Activated naive CD8-positive, alpha-beta T cell treated with anti-CD3 and anti-CD28 coated beads, Interleukin-2, amount 10 ng/mL, durations not matched to agents 7 days and 5 days (primary cell): ENCODE measurements around the gene GPD2. TPM values are rescaled to one million over a fixed set of nuclear protein-coding genes. Genes with fewer than 3 reads are reported as not detected.

Experiments used
- ATAC-seq: fragments of 150-1000 bp; cut with Tn5 transposase; one replicate; pipeline ENCODE4 v1.10.0; 2021; ENCODE audit warnings: low read depth, moderate library complexity
- POLR2A ChIA-PET: fragments of 350-600 bp; sonication (Branson Sonifier 250); formaldehyde crosslinking; loops from one replicate; lab custom pipeline; 2021; ENCODE audit warnings: antibody characterized with exemption; lab: Charles Lee
- DNase-seq: peaks from one replicate; pipeline ENCODE4 v3.0.0; 2021
- H3K27ac Mint-ChIP-seq: one replicate; pipeline ENCODE4 v1.8.0; 2022; ENCODE audit warnings: mild to moderate bottlenecking, mixed read lengths
- H3K27me3 Mint-ChIP-seq: one replicate; pipeline ENCODE4 v1.8.0; 2022; ENCODE audit warnings: mild to moderate bottlenecking, moderate library complexity, mixed read lengths
- H3K36me3 Mint-ChIP-seq: one replicate; pipeline ENCODE4 v1.8.0; 2021; ENCODE audit warnings: mild to moderate bottlenecking, mixed read lengths
- H3K4me1 Mint-ChIP-seq: one replicate; pipeline ENCODE4 v1.8.0; 2021; ENCODE audit warnings: mixed read lengths
- H3K4me3 Mint-ChIP-seq: one replicate; pipeline ENCODE4 v1.8.0; 2022; ENCODE audit warnings: mild to moderate bottlenecking, moderate library complexity, mixed read lengths
- H3K9me3 Mint-ChIP-seq: one replicate; pipeline ENCODE4 v1.8.0; 2021; ENCODE audit warnings: mixed read lengths
- total RNA-seq, 2 experiments: library from RNA; stranded (reverse); gene quantifications; one replicate each; pipeline ENCODE4 v1.2.3, GENCODE V29; 2021

Gene GPD2
- total RNA-seq, result 10 to 100 TPM; 16.8 to 19.8 TPM

GRCh38 chr2:156435718-156436496, at the start of gene GPD2:
Gene GPD2, plus strand, starts transcription at chr2:156436379. Its CDS starts 39,727 bp downstream, at chr2:156476106.
- peaks cover 29% of the 10 kb centered on the region for H3K4me1 Mint-ChIP-seq
- POLR2A ChIA-PET, result interaction anchor here (0.8 to 2.3 kb wide), 4 partner anchors 16 to 101 kb away, joined by 3 to 10 read pairs (median 6); no protein-coding TSS in a partner anchor
- peak within 1 kb of the TSS; percentile 99 for H3K4me3 Mint-ChIP-seq
- H3K36me3 Mint-ChIP-seq, result peaks cover 25% of the 10 kb centered on the region
- peaks cover 3% of the 10 kb centered on the region for H3K27me3 Mint-ChIP-seq
- ATAC-seq, result peak; percentile 78
- no peaks in the 10 kb centered on the region for H3K9me3 Mint-ChIP-seq
- peak; percentile 77 for DNase-seq
- peak within 1 kb of the TSS; percentile 95 for H3K27ac Mint-ChIP-seq

- DNase-seq, result no peak
- H3K27me3 Mint-ChIP-seq, result peaks cover 3% of the 10 kb centered on the region
- no peaks in the 10 kb centered on the region for H3K36me3 Mint-ChIP-seq
- H3K27ac Mint-ChIP-seq, result no peak overlapping the region
- ATAC-seq, result no peak
- H3K9me3 Mint-ChIP-seq, result peaks cover 3% of the 10 kb centered on the region
- POLR2A ChIA-PET, result no interaction called here
- H3K4me1 Mint-ChIP-seq, result peaks cover 15% of the 10 kb centered on the region
- H3K4me3 Mint-ChIP-seq, result no peak overlapping the region
Observed at GRCh38 chr2:156394033-156394741, 42.0 kb upstream of the GPD2 start.

DNA sequence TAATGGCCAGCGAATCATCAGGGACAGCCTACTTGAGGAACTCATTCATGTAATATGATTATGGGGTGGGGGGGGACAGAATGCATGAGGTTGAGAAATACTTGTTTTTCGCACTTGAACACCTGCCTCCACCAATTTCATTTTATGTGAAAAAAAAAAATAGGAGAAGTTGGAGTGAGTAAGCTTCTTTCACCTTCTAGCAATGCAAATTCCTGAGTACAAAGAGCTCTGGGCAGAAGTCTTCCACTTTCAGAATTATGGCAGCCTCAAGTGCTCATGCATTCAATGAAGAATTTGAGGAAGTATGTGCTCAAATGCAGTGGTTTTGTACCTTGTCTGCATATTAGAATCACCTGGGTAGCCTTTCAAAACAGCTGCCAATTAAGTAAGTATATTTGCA, 40.1 kb upstream of the GPD2 start:
- Mint-ChIP-seq H3K36me3 (no peaks in the 10 kb centered on the region), H3K4me1 (peaks cover 28% of the 10 kb centered on the region), H3K27ac (no peak overlapping the region), H3K9me3 (peaks cover 1% of the 10 kb centered on the region), H3K27me3 (peaks cover 3% of the 10 kb centered on the region), H3K4me3 (no peak overlapping the region)
- ATAC-seq (no peak), DNase-seq (no peak)
- POLR2A ChIA-PET, result no interaction called here

GRCh38 chr2:156397229-156397628, 39.0 kb upstream of the GPD2 start:
- POLR2A ChIA-PET, result no interaction called here
- no peak for ATAC-seq
- no peaks in the 10 kb centered on the region for H3K9me3 Mint-ChIP-seq

DNA sequence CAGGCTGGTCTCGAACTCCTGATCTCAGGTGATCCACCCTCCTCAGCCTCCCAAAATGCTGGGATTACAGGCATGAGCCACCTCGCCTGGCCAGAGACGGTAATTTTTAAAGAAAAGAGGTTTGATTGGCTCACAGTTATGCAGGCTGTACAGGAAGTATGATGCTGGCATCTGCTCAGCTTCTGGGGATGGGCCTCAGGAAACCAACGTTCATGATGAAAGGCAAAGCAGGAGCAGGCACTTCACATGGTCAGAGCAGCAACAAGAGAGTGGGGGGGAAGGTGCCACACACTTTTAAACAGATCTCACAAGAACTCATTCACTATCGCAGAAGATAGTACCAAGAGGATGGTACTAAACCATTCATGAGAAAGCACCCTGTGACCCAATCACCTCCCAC, 38.0 kb upstream of the GPD2 start:
- H3K4me3 Mint-ChIP-seq, result no peak overlapping the region
- ATAC-seq, result no peak

More at GRCh38 chr2:156397229-156397628, 39.0 kb upstream of the GPD2 start:
- Mint-ChIP-seq H3K4me3 (no peak overlapping the region), H3K27ac (no peak overlapping the region), H3K36me3 (no peaks in the 10 kb centered on the region), H3K4me1 (peaks cover 30% of the 10 kb centered on the region), H3K27me3 (peaks cover 3% of the 10 kb centered on the region)
- DNase-seq, result no peak

GRCh38 chr2:156399224-156399949, 36.8 kb upstream of the GPD2 start:
- Mint-ChIP-seq H3K4me3 (peak overlapping the region; percentile 84), H3K27ac (peak overlapping the region; percentile 88), H3K27me3 (no peaks in the 10 kb centered on the region), H3K4me1 (peaks cover 28% of the 10 kb centered on the region), H3K36me3 (no peaks in the 10 kb centered on the region), H3K9me3 (no peaks in the 10 kb centered on the region)
- ATAC-seq, result no peak
- no peak for DNase-seq
- POLR2A ChIA-PET, result interaction anchor here (1.7 to 2.3 kb wide), 3 partner anchors 57 to 64 kb away, joined by 10 to 21 read pairs (median 14); no protein-coding TSS in a partner anchor

More for the DNA sequence above, 38.0 kb upstream of the GPD2 start:
- Mint-ChIP-seq H3K9me3 (no peaks in the 10 kb centered on the region), H3K27me3 (no peaks in the 10 kb centered on the region), H3K4me1 (peaks cover 30% of the 10 kb centered on the region), H3K27ac (peak overlapping the region; percentile 28), H3K36me3 (no peaks in the 10 kb centered on the region)
- POLR2A ChIA-PET, result no interaction called here
- DNase-seq, result no peak

DNA sequence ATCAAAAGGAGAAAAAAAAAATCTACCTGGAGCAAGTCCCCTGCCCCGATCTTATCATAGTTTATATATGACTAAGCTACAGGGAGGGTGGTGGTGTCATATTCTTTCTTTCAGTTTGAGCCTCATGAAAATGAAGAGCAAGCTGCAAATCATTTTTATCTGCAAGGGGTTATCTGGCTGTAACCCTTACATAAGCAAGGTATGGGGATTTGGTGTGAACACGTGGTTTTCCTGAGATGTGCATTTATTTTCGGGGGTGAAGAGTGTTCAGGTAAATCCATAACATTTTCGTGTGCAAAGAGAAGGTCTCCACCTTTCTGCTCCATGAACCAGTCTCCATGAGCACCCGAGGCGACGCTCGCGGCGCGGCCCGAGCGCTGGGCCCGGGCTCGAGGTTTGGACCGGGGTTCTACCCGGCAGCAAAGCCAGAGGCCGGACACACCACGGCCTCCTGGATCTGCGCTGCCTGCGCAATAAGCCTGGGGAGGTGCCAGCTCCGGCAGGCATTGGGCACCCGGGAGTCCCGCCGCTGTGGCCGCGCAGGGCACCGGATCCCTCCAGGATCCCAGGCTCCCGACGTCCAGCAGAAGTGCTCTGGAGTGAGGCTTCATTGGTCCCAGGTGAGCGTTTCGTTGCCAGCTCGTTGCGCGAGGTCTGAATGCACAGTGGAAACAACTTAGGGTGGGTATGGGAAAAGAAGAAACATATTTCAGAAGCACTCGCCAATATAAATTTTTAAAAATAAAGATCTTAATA, 36.1 kb upstream of the GPD2 start:
- Mint-ChIP-seq H3K36me3 (no peaks in the 10 kb centered on the region), H3K4me1 (peaks cover 28% of the 10 kb centered on the region), H3K9me3 (no peaks in the 10 kb centered on the region), H3K4me3 (peak overlapping the region; percentile 84), H3K27ac (peak overlapping the region; percentile 88), H3K27me3 (no peaks in the 10 kb centered on the region)
- POLR2A ChIA-PET, result interaction anchor here (0.7 to 2.3 kb wide), 4 partner anchors 9 to 65 kb away, joined by 3 to 21 read pairs (median 12); no protein-coding TSS in a partner anchor
- peak; percentile 68 for DNase-seq
- ATAC-seq, result peak; percentile 56

DNA sequence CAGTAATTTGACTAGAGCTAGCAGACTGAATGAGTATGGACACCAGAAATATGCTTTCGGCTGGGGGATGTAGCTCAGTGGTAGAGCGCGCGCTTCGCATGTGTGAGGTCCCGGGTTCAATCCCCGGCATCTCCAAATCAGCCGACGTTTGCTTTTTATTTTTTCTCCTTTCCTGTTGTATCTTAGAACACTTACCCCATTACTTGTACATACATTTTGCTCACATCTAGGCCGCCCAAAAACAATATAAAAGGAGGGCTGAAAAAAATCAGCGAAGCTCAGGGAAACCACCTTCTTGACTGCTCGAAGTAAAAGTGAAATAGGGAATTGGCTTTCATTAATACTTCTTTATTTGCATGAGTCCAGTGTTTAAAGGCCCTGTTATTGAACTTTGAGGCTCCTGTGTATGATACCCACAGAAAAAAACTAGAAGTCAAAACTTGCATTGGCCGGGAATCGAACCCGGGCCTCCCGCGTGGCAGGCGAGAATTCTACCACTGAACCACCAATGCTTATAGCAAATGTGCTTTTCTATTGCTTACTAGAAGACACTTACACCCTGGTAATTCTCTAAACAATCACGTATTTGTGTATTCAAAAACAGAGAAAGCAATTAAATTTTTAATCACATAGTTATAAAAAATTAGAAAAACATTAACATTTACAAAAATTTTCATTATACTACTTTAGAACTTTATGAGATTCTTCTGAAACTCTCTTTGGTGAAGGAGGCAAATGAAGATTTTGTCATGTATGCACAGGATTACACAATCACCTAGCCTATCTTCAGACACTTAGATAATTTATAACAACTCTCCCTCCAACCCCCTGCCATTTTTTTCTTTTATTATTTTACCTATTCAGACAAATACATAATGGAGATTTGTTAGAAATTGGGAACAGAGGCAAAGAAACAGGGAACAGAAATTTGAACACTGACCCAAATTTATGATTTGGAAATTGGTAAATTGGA, 35.2 kb upstream of the GPD2 start:
- Mint-ChIP-seq H3K27me3 (no peaks in the 10 kb centered on the region), H3K27ac (peak overlapping the region; percentile 88), H3K4me3 (peak overlapping the region; percentile 84), H3K4me1 (peaks cover 26% of the 10 kb centered on the region), H3K36me3 (no peaks in the 10 kb centered on the region), H3K9me3 (no peaks in the 10 kb centered on the region)
- peak; percentile 80 for ATAC-seq
- DNase-seq, result peak; percentile 79
- POLR2A ChIA-PET, result interaction anchor here (0.5 to 2.3 kb wide), 5 partner anchors 9 to 69 kb away, joined by 3 to 21 read pairs (median 10); partner anchors contain the start of gene NR4A2

DNA sequence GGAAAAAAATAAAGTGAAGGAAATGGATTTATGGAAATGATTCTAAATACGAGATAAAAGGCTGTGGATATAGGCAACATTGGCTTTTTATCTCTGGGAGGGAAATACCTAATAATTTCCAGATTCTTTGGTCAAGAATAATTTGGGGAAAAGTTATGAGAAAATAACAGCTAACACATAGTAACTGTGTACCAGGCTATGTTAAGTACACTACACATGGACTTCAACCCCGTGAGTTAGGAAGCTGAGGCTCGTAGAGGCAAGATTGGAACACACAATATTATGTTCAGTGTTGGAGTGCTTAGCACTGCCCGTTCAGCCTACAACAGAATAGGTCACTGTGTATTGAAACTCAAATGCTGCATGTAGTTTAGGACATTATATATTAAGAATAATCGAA, 34.3 kb upstream of the GPD2 start:
- H3K27ac Mint-ChIP-seq, result no peak overlapping the region
- DNase-seq, result no peak
- POLR2A ChIA-PET, result no interaction called here

GRCh38 chr2:156405586-156405985, 30.6 kb upstream of the GPD2 start:
- no peak for ATAC-seq
- no peak for DNase-seq
- H3K27me3 Mint-ChIP-seq, result peaks cover 7% of the 10 kb centered on the region
- H3K27ac Mint-ChIP-seq, result no peak overlapping the region
- no peak overlapping the region for H3K4me3 Mint-ChIP-seq
- POLR2A ChIA-PET, result interaction anchor here (0.6 kb wide), 1 partner anchor 298 kb away, joined by 4 read pairs; no protein-coding TSS in a partner anchor
- H3K9me3 Mint-ChIP-seq, result no peaks in the 10 kb centered on the region
- peaks cover 8% of the 10 kb centered on the region for H3K4me1 Mint-ChIP-seq
- no peaks in the 10 kb centered on the region for H3K36me3 Mint-ChIP-seq

More for the DNA sequence above, 34.3 kb upstream of the GPD2 start:
- Mint-ChIP-seq H3K9me3 (no peaks in the 10 kb centered on the region), H3K27me3 (no peaks in the 10 kb centered on the region), H3K4me1 (peaks cover 27% of the 10 kb centered on the region), H3K4me3 (no peak overlapping the region), H3K36me3 (no peaks in the 10 kb centered on the region)
- no peak for ATAC-seq

DNA sequence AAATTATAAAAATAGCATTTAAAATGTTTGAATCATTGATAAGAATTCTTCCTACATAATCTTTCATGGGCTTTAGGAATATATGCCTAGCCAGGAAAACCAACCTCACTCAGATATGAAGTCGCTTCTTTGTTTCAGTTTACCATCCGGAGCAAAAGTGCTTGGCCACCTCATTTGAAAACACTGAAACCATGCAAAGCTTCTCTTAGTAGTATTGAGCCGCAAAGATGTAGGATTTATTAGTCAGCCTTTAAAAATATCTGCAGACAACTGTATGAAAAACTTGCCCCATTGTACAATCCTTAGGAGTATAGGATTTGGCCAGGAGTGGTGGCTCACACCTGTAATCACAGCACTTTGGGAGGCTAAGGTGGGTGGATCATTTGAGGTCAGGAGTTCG, 24.3 kb upstream of the GPD2 start:
- Mint-ChIP-seq H3K27ac (no peak overlapping the region), H3K27me3 (peaks cover 18% of the 10 kb centered on the region), H3K4me1 (no peaks in the 10 kb centered on the region), H3K9me3 (no peaks in the 10 kb centered on the region), H3K4me3 (no peak overlapping the region), H3K36me3 (no peaks in the 10 kb centered on the region)
- DNase-seq (no peak), ATAC-seq (no peak)
- POLR2A ChIA-PET, result no interaction called here
